ENCODE measurements around the gene ZPBP2. TPM values are rescaled to one million over a fixed set of nuclear protein-coding genes. Genes with fewer than 3 reads are reported as not detected.

The ZPBP2 gene
- total and polyA plus RNA-seq, 12 donors = not detected

DNA sequence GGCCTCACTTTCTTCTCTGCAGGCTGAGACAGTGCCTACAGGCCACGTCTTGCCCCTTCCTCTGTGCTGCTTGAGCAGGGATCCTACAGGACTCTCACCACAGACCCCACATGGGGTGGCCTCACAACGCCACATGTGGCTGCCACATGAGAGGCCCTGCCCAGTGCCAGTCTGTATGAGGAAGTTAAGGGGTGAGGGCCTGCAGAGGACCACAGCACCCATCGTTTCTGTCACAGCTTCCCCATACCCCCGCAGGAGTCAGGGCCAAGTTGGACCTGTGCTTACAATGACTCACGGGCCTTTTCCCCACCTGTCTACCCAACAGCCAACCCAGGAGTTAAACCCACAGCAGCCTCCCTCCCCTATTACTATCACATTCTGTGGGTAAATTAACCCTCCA is 53.3 kb downstream of the ZPBP2 start:
- H3K4me3 ChIP-seq = no peak overlapping the region
- ATAC-seq (no peak), DNase-seq (no peak)
- intact Hi-C loops (cut with DNase I) = loop anchor here in 2 of 10 donors (5.0 kb wide), 2 partner anchors 36 to 41 kb away; partner anchors contain the start of gene GSDMA (in 1 of the 2)
- peaks cover 0 to 56% (median 26%) of the 10 kb centered on the region in 9 donors for H3K36me3 ChIP-seq
- WGBS, 2 donors = 86% methylated on average over 5 of the region's 5 CpGs
- H3K4me1 ChIP-seq = peaks cover 5 to 56% (median 27%) of the 10 kb centered on the region in 9 donors
- H3K9me3 ChIP-seq = no peaks in the 10 kb centered on the region
- TF ChIP-seq, protein P1, sequence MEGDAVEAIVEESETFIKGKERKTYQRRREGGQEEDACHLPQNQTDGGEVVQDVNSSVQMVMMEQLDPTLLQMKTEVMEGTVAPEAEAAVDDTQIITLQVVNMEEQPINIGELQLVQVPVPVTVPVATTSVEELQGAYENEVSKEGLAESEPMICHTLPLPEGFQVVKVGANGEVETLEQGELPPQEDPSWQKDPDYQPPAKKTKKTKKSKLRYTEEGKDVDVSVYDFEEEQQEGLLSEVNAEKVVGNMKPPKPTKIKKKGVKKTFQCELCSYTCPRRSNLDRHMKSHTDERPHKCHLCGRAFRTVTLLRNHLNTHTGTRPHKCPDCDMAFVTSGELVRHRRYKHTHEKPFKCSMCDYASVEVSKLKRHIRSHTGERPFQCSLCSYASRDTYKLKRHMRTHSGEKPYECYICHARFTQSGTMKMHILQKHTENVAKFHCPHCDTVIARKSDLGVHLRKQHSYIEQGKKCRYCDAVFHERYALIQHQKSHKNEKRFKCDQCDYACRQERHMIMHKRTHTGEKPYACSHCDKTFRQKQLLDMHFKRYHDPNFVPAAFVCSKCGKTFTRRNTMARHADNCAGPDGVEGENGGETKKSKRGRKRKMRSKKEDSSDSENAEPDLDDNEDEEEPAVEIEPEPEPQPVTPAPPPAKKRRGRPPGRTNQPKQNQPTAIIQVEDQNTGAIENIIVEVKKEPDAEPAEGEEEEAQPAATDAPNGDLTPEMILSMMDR (IDR thresholded peaks at IDR 0.05) = no peak
- no peaks in the 10 kb centered on the region for H3K27me3 ChIP-seq
- peak overlapping the region in 1 of 10 donors; percentile 0 for H3K27ac ChIP-seq

- peaks cover 0 to 52% (median 26%) of the 10 kb centered on the region in 9 donors for H3K36me3 ChIP-seq
- no peaks in the 10 kb centered on the region for H3K27me3 ChIP-seq
- ATAC-seq = no peak
- peaks cover 6 to 61% (median 33%) of the 10 kb centered on the region in 9 donors for H3K4me1 ChIP-seq
- no peak for DNase-seq
- no peak overlapping the region for H3K4me3 ChIP-seq
- TF ChIP-seq, protein P1 (IDR thresholded peaks at IDR 0.05) = no peak
- H3K9me3 ChIP-seq = no peaks in the 10 kb centered on the region
- WGBS, 2 donors = 95% methylated on average over 6 of the region's 6 CpGs
- peak overlapping the region in 1 of 10 donors; percentile 0 for H3K27ac ChIP-seq
- intact Hi-C loops (cut with DNase I) = loop anchor here in 2 of 10 donors (5.0 kb wide), 2 partner anchors 35 to 40 kb away; partner anchors contain the start of gene GSDMA (in 1 of the 2)
These were observed 54.0 kb downstream of the ZPBP2 start for GRCh38 chr17:39922006-39922405.

DNA sequence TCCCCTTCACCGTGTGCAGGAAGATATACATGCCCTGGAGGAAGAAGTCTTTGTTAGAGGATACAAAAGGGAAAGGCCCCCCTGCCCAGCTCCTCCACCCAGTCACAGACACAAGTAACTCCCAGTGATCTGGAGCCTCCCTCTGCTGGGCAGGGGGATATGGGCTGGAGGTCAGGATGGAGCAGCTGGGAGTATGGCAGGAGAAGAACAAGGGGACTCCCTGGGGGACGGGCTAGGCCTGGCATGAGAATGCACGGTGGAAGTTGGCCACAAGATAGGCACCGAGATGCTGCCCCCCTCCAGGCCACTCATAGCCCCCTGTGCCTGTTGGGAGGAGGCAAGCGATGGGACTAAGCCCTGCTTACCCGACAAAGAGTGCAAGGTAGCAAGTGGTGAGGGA is 55.2 kb downstream of the ZPBP2 start:
- H3K36me3 ChIP-seq = peaks cover 0 to 52% (median 26%) of the 10 kb centered on the region in 9 donors

DNA sequence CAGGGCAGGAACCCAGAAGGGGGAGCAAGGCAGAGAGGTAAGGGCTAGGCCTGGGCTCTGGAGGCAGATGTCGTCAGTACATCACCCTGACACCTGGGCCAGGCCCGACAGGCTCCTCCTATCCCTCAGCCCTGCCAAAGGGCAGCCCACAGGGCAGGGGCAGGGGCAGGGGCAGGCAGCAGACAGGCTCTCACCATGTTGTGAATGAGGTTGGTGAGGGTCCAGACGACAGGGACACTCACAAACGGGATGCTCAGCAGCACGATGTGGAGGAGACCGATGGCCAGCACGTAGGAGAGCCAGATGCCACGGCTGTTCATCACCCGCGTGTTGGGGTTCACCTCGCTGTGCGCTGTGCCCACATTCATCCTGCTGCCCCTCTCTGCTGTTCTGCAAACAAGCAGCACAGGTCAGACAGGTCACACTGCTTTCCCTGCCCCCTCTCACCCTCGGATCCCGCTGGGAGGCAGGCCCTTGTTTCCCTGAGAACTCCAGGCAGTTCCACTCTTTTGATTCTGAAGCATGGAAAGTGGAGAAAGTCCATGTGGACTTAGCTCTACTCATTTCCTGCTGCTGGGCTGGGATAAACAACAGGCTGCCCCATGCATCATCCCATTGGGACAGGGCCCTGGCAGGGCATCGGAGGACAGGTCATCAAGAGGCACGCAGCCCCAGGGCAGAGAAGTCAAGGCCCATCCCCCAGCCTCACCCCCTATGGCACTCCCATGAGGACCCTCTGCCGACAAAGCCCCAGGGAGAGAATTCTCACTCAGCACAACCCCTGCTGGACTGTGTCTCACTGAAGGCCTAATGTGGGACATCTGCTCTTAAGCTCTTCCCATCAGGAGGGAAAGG is 56.1 kb downstream of the ZPBP2 start:
- H3K27ac ChIP-seq = peak overlapping the region in 4 of 10 donors; percentile 4 to 85 (median 15)
- H3K9me3 ChIP-seq = no peaks in the 10 kb centered on the region
- H3K36me3 ChIP-seq = peaks cover 0 to 48% (median 26%) of the 10 kb centered on the region in 9 donors
- H3K4me3 ChIP-seq = no peak overlapping the region
- no peaks in the 10 kb centered on the region for H3K27me3 ChIP-seq
- TF ChIP-seq, protein P1 (IDR thresholded peaks at IDR 0.05) = peak in 3 of 9 donors; percentile 6 to 20 (median 12)
- intact Hi-C loops (cut with DNase I) = loop anchor here in 2 of 10 donors (5.0 kb wide), 2 partner anchors 33 to 38 kb away; partner anchors contain the start of gene GSDMA (in 1 of the 2)
- DNase-seq (no peak), ATAC-seq (no peak)
- peaks cover 6 to 69% (median 45%) of the 10 kb centered on the region in 9 donors for H3K4me1 ChIP-seq
- 73 to 74% methylated on average over 17 of the region's 17 CpGs for WGBS, 2 donors

More for the DNA sequence above, 55.2 kb downstream of the ZPBP2 start:
- WGBS, 2 donors = 86% methylated on average over 6 of the region's 6 CpGs
- no peak overlapping the region for H3K27ac ChIP-seq
- TF ChIP-seq, protein P1 (IDR thresholded peaks at IDR 0.05) = no peak
- DNase-seq (no peak), ATAC-seq (no peak)
- H3K4me3 ChIP-seq = no peak overlapping the region
- intact Hi-C loops (cut with DNase I) = loop anchor here in 2 of 10 donors (5.0 kb wide), 2 partner anchors 34 to 39 kb away; partner anchors contain the start of gene GSDMA (in 1 of the 2)
- H3K27me3 ChIP-seq = no peaks in the 10 kb centered on the region
- peaks cover 6 to 66% (median 37%) of the 10 kb centered on the region in 9 donors for H3K4me1 ChIP-seq
- H3K9me3 ChIP-seq = no peaks in the 10 kb centered on the region

All from heart right ventricle (tissue), 16 donors.